NCI-H226 (cell line): ENCODE results near the gene SELENOS.
A peak's percentile ranks its signal among the peaks of the same experiment; 100 is the strongest.

Experiments
- DNase-seq: peaks from one replicate; pipeline ENCODE4 v3.0.0-alpha.2; 2015

Gene SELENOS

GRCh38 chr15:101250873-101251829 is 26.1 kb downstream of the SELENOS start:
- peak; percentile 48 for DNase-seq

GRCh38 chr15:101250341-101250831 is 26.9 kb downstream of the SELENOS start:
- DNase-seq, result peak; percentile 46

- no peak for DNase-seq
Measured at GRCh38 chr15:101248274-101248673, 29.0 kb downstream of the SELENOS start.

- no peak for DNase-seq
Measured at GRCh38 chr15:101246824-101247745, 30.2 kb downstream of the SELENOS start.

- no peak for DNase-seq
Measured at GRCh38 chr15:101246391-101246790, 30.9 kb downstream of the SELENOS start.

GRCh38 chr15:101244889-101245668 is 32.2 kb downstream of the SELENOS start:
- DNase-seq, result no peak

GRCh38 chr15:101244036-101244781 is 33.1 kb downstream of the SELENOS start:
- no peak for DNase-seq

- DNase-seq, result no peak
Measured at GRCh38 chr15:101243420-101243819, 33.9 kb downstream of the SELENOS start.

GRCh38 chr15:101242999-101243336 is 34.3 kb downstream of the SELENOS start:
- no peak for DNase-seq

- DNase-seq, result no peak
Measured at GRCh38 chr15:101242160-101242998, 34.9 kb downstream of the SELENOS start.

GRCh38 chr15:101240358-101240757 is 36.9 kb downstream of the SELENOS start:
- no peak for DNase-seq

- no peak for DNase-seq
Measured at GRCh38 chr15:101239724-101240136, 37.6 kb downstream of the SELENOS start.

GRCh38 chr15:101237251-101237650 is 40.0 kb downstream of the SELENOS start:
- DNase-seq, result no peak

GRCh38 chr15:101233651-101234280 is 43.5 kb downstream of the SELENOS start:
- DNase-seq, result no peak

- no peak for DNase-seq
Measured at GRCh38 chr15:101232677-101233076, 44.6 kb downstream of the SELENOS start.

- no peak for DNase-seq
Measured at GRCh38 chr15:101228313-101228712, 49.0 kb downstream of the SELENOS start.

- DNase-seq, result peak; percentile 14
Measured at GRCh38 chr15:101225658-101226057, 51.6 kb downstream of the SELENOS start.
